Heart left ventricle (tissue), 13 donors: ENCODE results near the gene EMILIN3.

Experiments used
- CTCF ChIP-seq, 12 donors: fragments of 200-600 bp; sonication (generic) in 4 of 12; IDR thresholded peaks; one replicate each; pipeline versions ENCODE4 v1.5.0 to v1.8.0; 2018 to 2022; ENCODE audit warnings: antibody characterized with exemption in 12 of 12, mild to moderate bottlenecking in 5 of 12
- POLR2A ChIP-seq, 2 donors: fragments of 450-650 bp; IDR thresholded peaks; one replicate each; pipeline ENCODE4 v1.6.1; 2017; ENCODE audit warnings: antibody characterized with exemption in 2 of 2, mild to moderate bottlenecking in 2 of 2, moderate library complexity in 2 of 2
- donor health status: ischemic (EF 13 %, LVEDD 7.1; RV severe dilation, severe dysfunction).
- donor health status: DM: no; HTN: yes; CAD: no.
- donor health status: DM: no; HTN: no; CAD: no.
- donor health status: ischemic (EF 25% LVEDD 6.9; RV normal size, moderate dysfunction).
- donor health status: ischemic (EF 25% LVEDD 5.7; RV mildly dilated, moderate dysfunction).
- donor health status: ischemic (EF 35%, LVEDD 5.7; RV mildly dilated, moderate dysfunction).
- donor health status: nonischemic (EF 11% LVEDD 7.7; RV severe dilation, severe dysfunction).
- donor health status: DM: yes; HTN: yes; CAD: no.
- donor health status: PGD.
- donor health status: ischemic (EF 29% LVEDD 5.4; RV normal size, mild dysfunction).
- donor health status: nonischemic (EF 23%, LVEDD 6.1; RV moderate dilation, normal function).

DNA sequence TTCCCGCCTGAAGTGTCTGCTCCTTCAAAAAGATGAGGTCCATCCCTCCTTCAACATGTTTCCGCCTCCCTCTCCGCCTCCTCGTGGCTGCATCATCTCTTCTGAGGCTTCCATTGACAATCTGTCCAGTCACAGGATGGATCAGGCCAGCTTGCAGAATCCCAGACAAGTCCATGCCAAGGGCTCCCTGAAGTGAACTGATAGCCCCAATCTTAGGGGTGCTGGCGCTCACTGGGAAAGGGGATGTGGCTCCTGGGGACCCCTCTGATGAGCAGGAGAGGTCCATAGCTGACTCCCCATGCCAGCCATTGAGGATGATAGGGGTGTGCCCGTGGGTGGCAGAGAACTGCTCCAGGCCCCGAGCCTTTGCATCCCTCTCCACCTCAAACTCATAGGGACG, 48.6 kb upstream of the EMILIN3 start:
- TF ChIP-seq POLR2A (IDR thresholded peaks at IDR 0.05) (no peak), CTCF (IDR thresholded peaks at IDR 0.05) (no peak)
